ENCODE measurements around the gene CALN1. TPM values are rescaled to one million over a fixed set of nuclear protein-coding genes. Genes with fewer than 3 reads are reported as not detected.

CALN1 gene
- total and polyA plus RNA-seq, 4 donors, result 0.02 to 0.91 (median 0.03) TPM

DNA sequence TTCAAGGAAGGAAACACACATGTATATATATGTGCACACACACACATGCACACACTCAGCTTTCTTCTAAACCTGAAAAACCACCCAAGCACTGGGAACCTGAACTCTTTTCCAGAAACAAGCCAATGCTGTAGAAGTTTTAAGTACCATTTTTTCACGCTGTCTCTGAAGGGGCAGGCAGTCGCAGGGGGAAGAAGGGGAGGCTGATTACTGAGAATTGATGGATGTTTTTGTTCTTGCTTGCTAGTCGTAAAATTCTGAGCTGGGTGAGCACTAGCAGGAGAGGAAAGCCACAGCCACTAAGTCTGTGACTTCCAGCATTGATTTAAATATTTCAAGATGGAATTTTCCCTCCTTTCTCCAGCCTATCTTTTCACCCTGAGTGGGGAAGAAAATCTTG lies 391.8 kb downstream of the CALN1 start:
- H3K9me3 ChIP-seq (ENCODE audit: control insufficient read depth in 4 of 4, insufficient read depth in 3 of 4, low read length in 3 of 4), result peaks cover 0 to 3% (median 1%) of the 10 kb centered on the region in 4 donors
- WGBS, 2 donors, result 39 to 75% methylated on average over 3 of the region's 3 CpGs
- no peak for TF ChIP-seq CTCF (IDR thresholded peaks at IDR 0.05; ENCODE audit: control extremely low read depth, extremely low read depth)
- no peaks in the 10 kb centered on the region for H3K36me3 ChIP-seq (ENCODE audit: control insufficient read depth in 4 of 4, insufficient read depth in 4 of 4, low read length in 4 of 4)
- H3K27me3 ChIP-seq (ENCODE audit: control insufficient read depth in 3 of 3, insufficient read depth in 3 of 3, low read length in 2 of 3), result no peaks in the 10 kb centered on the region
- ATAC-seq (ENCODE audit: insufficient read depth, low FRiP score) (no peak), DNase-seq (no peak)
- no peak overlapping the region for H3K27ac ChIP-seq (ENCODE audit: low read depth in 1 of 2, low read length in 1 of 2)
- no peaks in the 10 kb centered on the region for H3K4me1 ChIP-seq (ENCODE audit: control insufficient read depth in 5 of 5, insufficient read depth in 5 of 5, low read length in 5 of 5)
- H3K4me3 ChIP-seq, result no peak overlapping the region
- H3K9ac ChIP-seq (ENCODE audit: insufficient read depth in 1 of 2, low read length in 2 of 2), result no peak overlapping the region

GRCh38 chr7:72019436-72019835 lies 392.7 kb downstream of the CALN1 start:
- Histone ChIP-seq H3K9me3 (ENCODE audit: control insufficient read depth in 4 of 4, insufficient read depth in 3 of 4, low read length in 3 of 4) (peaks cover 0 to 3% (median 1%) of the 10 kb centered on the region in 4 donors), H3K36me3 (ENCODE audit: control insufficient read depth in 4 of 4, insufficient read depth in 4 of 4, low read length in 4 of 4) (no peaks in the 10 kb centered on the region), H3K4me3 (no peak overlapping the region), H3K4me1 (ENCODE audit: control insufficient read depth in 5 of 5, insufficient read depth in 5 of 5, low read length in 5 of 5) (no peaks in the 10 kb centered on the region), H3K9ac (ENCODE audit: insufficient read depth in 1 of 2, low read length in 2 of 2) (no peak overlapping the region), H3K27ac (ENCODE audit: low read depth in 1 of 2, low read length in 1 of 2) (no peak overlapping the region), H3K27me3 (ENCODE audit: control insufficient read depth in 3 of 3, insufficient read depth in 3 of 3, low read length in 2 of 3) (no peaks in the 10 kb centered on the region)
- no peak for ATAC-seq (ENCODE audit: insufficient read depth, low FRiP score)
- WGBS, 2 donors, result 98% methylated on average over 2 of the region's 2 CpGs
- DNase-seq, result no peak
- TF ChIP-seq CTCF (IDR thresholded peaks at IDR 0.05; ENCODE audit: control extremely low read depth, extremely low read depth), result no peak

- 87 to 91% methylated on average over 6 of the region's 6 CpGs for WGBS, 2 donors
- peaks cover 0 to 3% (median 1%) of the 10 kb centered on the region in 4 donors for H3K9me3 ChIP-seq (ENCODE audit: control insufficient read depth in 4 of 4, insufficient read depth in 3 of 4, low read length in 3 of 4)
- H3K4me1 ChIP-seq (ENCODE audit: control insufficient read depth in 5 of 5, insufficient read depth in 5 of 5, low read length in 5 of 5), result no peaks in the 10 kb centered on the region
- no peak overlapping the region for H3K27ac ChIP-seq (ENCODE audit: low read depth in 1 of 2, low read length in 1 of 2)
- no peak overlapping the region for H3K4me3 ChIP-seq
- TF ChIP-seq CTCF (IDR thresholded peaks at IDR 0.05; ENCODE audit: control extremely low read depth, extremely low read depth), result no peak
- no peaks in the 10 kb centered on the region for H3K36me3 ChIP-seq (ENCODE audit: control insufficient read depth in 4 of 4, insufficient read depth in 4 of 4, low read length in 4 of 4)
- ATAC-seq (ENCODE audit: insufficient read depth, low FRiP score), result no peak
- H3K27me3 ChIP-seq (ENCODE audit: control insufficient read depth in 3 of 3, insufficient read depth in 3 of 3, low read length in 2 of 3), result no peaks in the 10 kb centered on the region
- no peak for DNase-seq
- H3K9ac ChIP-seq (ENCODE audit: insufficient read depth in 1 of 2, low read length in 2 of 2), result no peak overlapping the region
Measured at GRCh38 chr7:72017756-72018155, 394.4 kb downstream of the CALN1 start.

DNA sequence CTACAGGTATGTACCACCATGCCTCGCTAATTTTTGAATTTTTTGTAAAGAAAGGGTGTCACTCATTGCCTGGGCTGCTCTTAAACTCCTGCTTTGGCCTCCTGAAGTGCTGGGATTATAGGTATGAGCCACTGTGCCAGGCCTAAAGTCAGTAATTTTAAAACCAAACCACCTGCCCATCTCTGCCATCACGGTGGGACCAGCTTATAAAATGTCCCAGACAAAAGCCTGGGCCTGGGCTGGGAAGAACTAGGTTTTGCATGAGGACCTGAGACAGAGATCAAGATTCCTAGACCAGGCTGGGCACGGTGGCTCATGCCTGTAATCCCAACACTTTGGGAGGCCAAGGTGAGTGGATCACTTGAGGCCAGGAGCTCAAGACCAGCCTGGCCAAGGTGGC lies 395.6 kb downstream of the CALN1 start:
- Histone ChIP-seq H3K9ac (ENCODE audit: insufficient read depth in 1 of 2, low read length in 2 of 2) (no peak overlapping the region), H3K4me1 (ENCODE audit: control insufficient read depth in 5 of 5, insufficient read depth in 5 of 5, low read length in 5 of 5) (no peaks in the 10 kb centered on the region), H3K4me3 (no peak overlapping the region), H3K36me3 (ENCODE audit: control insufficient read depth in 4 of 4, insufficient read depth in 4 of 4, low read length in 4 of 4) (no peaks in the 10 kb centered on the region), H3K9me3 (ENCODE audit: control insufficient read depth in 4 of 4, insufficient read depth in 3 of 4, low read length in 3 of 4) (peaks cover 0 to 3% (median 1%) of the 10 kb centered on the region in 4 donors), H3K27me3 (ENCODE audit: control insufficient read depth in 3 of 3, insufficient read depth in 3 of 3, low read length in 2 of 3) (no peaks in the 10 kb centered on the region), H3K27ac (ENCODE audit: low read depth in 1 of 2, low read length in 1 of 2) (no peak overlapping the region)
- 89 to 93% methylated on average over 3 of the region's 3 CpGs for WGBS, 2 donors
- ATAC-seq (ENCODE audit: insufficient read depth, low FRiP score) (no peak), DNase-seq (no peak)
- TF ChIP-seq CTCF (IDR thresholded peaks at IDR 0.05; ENCODE audit: control extremely low read depth, extremely low read depth), result no peak
